ENCODE results near the gene PRKX. TPM values are rescaled to one million over a fixed set of nuclear protein-coding genes. Genes with fewer than 3 reads are reported as not detected.

PRKX gene
- total and polyA plus RNA-seq, 2 of the 13 experiments (the other 11 are each of a cell fraction or from before 2014, with no cell fraction given) = 0.01 to 0.15 TPM

GRCh38 chrX:3697701-3698279 lies 15.7 kb downstream of the PRKX start (continued):
- TF ChIP-seq GMEB2 (CRISPR knock-in tag; IDR thresholded peaks at IDR 0.05; ENCODE audit: low read depth) = no peak
- TF ChIP-seq ZNF430 (CRISPR knock-in tag; IDR thresholded peaks at IDR 0.05) = no peak
- TF ChIP-seq, protein P1, sequence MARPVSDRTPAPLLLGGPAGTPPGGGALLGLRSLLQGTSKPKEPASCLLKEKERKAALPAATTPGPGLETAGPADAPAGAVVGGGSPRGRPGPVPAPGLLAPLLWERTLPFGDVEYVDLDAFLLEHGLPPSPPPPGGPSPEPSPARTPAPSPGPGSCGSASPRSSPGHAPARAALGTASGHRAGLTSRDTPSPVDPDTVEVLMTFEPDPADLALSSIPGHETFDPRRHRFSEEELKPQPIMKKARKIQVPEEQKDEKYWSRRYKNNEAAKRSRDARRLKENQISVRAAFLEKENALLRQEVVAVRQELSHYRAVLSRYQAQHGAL (CRISPR knock-in tag; IDR thresholded peaks at IDR 0.05; ENCODE audit: not compliant biosample characterization) = no peak
- TF ChIP-seq MAZ (IDR thresholded peaks at IDR 0.05; ENCODE audit: borderline replicate concordance, low read depth, low read length) = no peak
- no peak for TF ChIP-seq MAZ (CRISPR knock-in tag; IDR thresholded peaks at IDR 0.05; ENCODE audit: low read depth)
- TF ChIP-seq FOXO4 (CRISPR knock-in tag; conservative IDR thresholded peaks at IDR 0.05) = no peak
- TF ChIP-seq IKZF1 (IDR thresholded peaks at IDR 0.05) = no peak
- no peak for TF ChIP-seq HES4 (CRISPR knock-in tag; IDR thresholded peaks at IDR 0.05; ENCODE audit: borderline replicate concordance)

DNA sequence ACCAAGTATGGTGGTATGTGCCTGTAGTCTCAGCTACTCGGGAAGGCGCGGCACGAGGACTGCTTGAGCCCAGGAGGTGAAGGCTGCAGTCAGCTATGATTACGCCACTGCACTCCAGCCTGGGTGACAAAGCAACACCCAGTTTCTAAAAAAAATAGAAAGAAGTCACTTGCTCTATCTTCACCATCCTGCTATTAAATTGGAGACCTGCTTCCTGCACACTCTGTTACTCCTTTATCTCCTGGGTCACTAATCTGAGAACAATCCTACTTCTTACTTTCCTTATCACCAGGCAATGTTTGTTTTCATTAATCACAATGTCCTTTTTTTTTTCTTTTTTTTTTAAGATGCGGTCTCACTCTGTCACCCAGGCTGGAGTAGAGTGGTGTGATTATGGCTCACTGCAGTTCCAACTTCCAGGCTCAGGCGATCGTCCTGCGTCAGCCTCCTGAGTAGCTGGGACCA lies 16.2 kb downstream of the PRKX start:
- intact Hi-C loops (cut with micrococcal nuclease; ENCODE audit: unreplicated experiment) (no loop called here), in situ Hi-C loops (cut with HindIII; ENCODE audit: extremely low pct_ligation_motif_present, low pct_unique_long_range_greater_than_20kb) (no loop called here)
- DNase-seq (ENCODE audit: low spot score) (no peak), ATAC-seq (no peak), FAIRE-seq (no peak)
- Histone ChIP-seq H3K79me2 (ENCODE audit: insufficient read depth, low read length) (no peaks in the 10 kb centered on the region), H3K27me3 (ENCODE audit: control insufficient read depth in 1 of 2, insufficient read depth in 2 of 2, low read length in 2 of 2) (no peaks in the 10 kb centered on the region), H3K4me2 (ENCODE audit: low read depth, low read length) (no peak overlapping the region), H3K36me3 (replicated peaks in 1 of 2; ENCODE audit: control insufficient read depth in 1 of 2, insufficient read depth in 2 of 2, low read length in 2 of 2) (no peaks in the 10 kb centered on the region), H3K4me1 (ENCODE audit: insufficient read depth, low read length) (no peaks in the 10 kb centered on the region), H3K9ac (ENCODE audit: insufficient read depth, low read depth, low read length) (no peak overlapping the region), H3K4me3 (replicated peaks in 1 of 3; ENCODE audit: insufficient read depth in 1 of 3, low read depth in 2 of 3, low read length in 3 of 3) (no peak overlapping the region), H3K9me3 (ENCODE audit: low read length) (no peaks in the 10 kb centered on the region), H2AFZ (ENCODE audit: low read length) (no peak overlapping the region), H3K27ac (ENCODE audit: extremely low read length, insufficient read depth, low read length) (no peak overlapping the region), H4K20me1 (ENCODE audit: insufficient read depth, low read length) (no peaks in the 10 kb centered on the region)
- POLR2A ChIA-PET = no interaction called here
- no TSS peak for BruUV-seq (replicated peaks)
- WGBS (ENCODE audit: low lambda C conversion rate) = 67% methylated on average over 5 of the region's 9 CpGs
- CTCF ChIA-PET (ENCODE audit: low intra/inter-chr PET ratio, low total read pairs) = no interaction called here
- TF ChIP-seq ESRRA (CRISPR knock-in tag; IDR thresholded peaks at IDR 0.05; ENCODE audit: low read depth) = no peak
- no peak for TF ChIP-seq POGZ (CRISPR knock-in tag; IDR thresholded peaks at IDR 0.05)
- TF ChIP-seq ZFP82 (CRISPR knock-in tag; IDR thresholded peaks at IDR 0.05; ENCODE audit: borderline replicate concordance) = no peak
- TF ChIP-seq KAT7 (CRISPR knock-in tag; IDR thresholded peaks at IDR 0.05; ENCODE audit: borderline replicate concordance) = no peak
- no peak for TF ChIP-seq KDM2A (CRISPR knock-in tag; IDR thresholded peaks at IDR 0.05; ENCODE audit: borderline replicate concordance, low read depth)
- TF ChIP-seq, protein P2, sequence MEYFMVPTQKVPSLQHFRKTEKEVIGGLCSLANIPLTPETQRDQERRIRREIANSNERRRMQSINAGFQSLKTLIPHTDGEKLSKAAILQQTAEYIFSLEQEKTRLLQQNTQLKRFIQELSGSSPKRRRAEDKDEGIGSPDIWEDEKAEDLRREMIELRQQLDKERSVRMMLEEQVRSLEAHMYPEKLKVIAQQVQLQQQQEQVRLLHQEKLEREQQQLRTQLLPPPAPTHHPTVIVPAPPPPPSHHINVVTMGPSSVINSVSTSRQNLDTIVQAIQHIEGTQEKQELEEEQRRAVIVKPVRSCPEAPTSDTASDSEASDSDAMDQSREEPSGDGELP (IDR thresholded peaks at IDR 0.05; ENCODE audit: borderline replicate concordance, low read depth) = no peak
- TF ChIP-seq ZNF3 (CRISPR knock-in tag; IDR thresholded peaks at IDR 0.05) = no peak
- TF ChIP-seq ZNF292 (CRISPR knock-in tag; IDR thresholded peaks at IDR 0.05; ENCODE audit: borderline replicate concordance, low read depth) = no peak
- TF ChIP-seq ZNF576 (CRISPR knock-in tag; IDR thresholded peaks at IDR 0.05) = no peak
- TF ChIP-seq SMYD3 (CRISPR knock-in tag; IDR thresholded peaks at IDR 0.05) = no peak
